GM12878 (cell line): ENCODE results near the gene APOBEC3H.
"Not testable (repeated sequence)": the region's sequence is repeated elsewhere in the genome, so short reads cannot be mapped to it uniquely, and the experiment has no call there.

Source experiments
- HCFC1 ChIP-seq: fragments of 150-350 bp; IDR thresholded peaks from 2 replicates; pipeline ENCODE4 v1.6.1; 2014; ENCODE audit warnings: low read length
- YY1 ChIP-seq: IDR thresholded peaks from 2 replicates; pipeline ENCODE4 v1.6.1; 2011; ENCODE audit warnings: low read depth, mild to moderate bottlenecking, low read length
- ZNF207 ChIP-seq: fragments of 450-650 bp; IDR thresholded peaks from 2 replicates; pipeline ENCODE4 v1.6.1; 2014; ENCODE audit warnings: antibody characterized with exemption, mild to moderate bottlenecking, borderline replicate concordance

- TF ChIP-seq HCFC1, result 0 out of 2 replicates have a peak, but pooled peaks have one; percentile 12
- not testable (repeated sequence) for TF ChIP-seq YY1, ZNF207
Measured at GRCh38 chr22:39066442-39067276, 30.4 kb upstream of the APOBEC3H start.
